ENCODE measurements around the gene NXT1.

- TF ChIP-seq CTCF (IDR thresholded peaks at IDR 0.05) (no peak), POLR2A (IDR thresholded peaks at IDR 0.05) (no peak), EP300 (IDR thresholded peaks at IDR 0.05) (no peak), POLR2AphosphoS5 (IDR thresholded peaks at IDR 0.05) (no peak)
These were observed 10.6 kb upstream of the NXT1 start for GRCh38 chr20:23339986-23340385.
